ENCODE results near the gene FRY.

Gene FRY

DNA sequence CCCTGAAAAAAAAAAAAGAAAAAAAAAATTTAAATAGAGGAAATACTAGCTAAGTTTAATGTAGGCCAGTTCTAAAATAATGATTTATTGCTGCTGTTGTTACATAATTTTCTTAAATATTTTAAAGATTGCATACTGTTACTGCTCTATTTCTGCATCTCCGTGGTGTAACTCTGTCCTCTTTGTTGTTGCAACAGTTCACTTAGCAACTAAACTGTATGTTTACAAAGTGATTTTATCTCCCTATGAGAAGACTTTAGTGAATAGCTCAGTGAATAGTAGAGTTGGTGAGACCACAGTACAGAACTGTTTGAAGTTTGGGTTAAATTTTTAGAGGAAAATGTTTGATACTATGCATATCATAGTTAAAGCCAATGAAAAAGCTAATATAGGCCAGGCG is 303.1 kb downstream of the FRY start:
- DNase-seq (ENCODE audit: low read depth in 1 of 2, low spot score in 1 of 2): no peak
- no peak overlapping the region for H3K4me3 ChIP-seq (replicated peaks; ENCODE audit: insufficient read depth, low read length)
- TF ChIP-seq POLR2AphosphoS5 (IDR thresholded peaks at IDR 0.05; ENCODE audit: low read depth) (no peak), GABPA (IDR thresholded peaks at IDR 0.05; ENCODE audit: low read depth) (no peak), SPI1 (IDR thresholded peaks at IDR 0.05; ENCODE audit: borderline replicate concordance, low read depth) (no peak)
- TF ChIP-seq, protein P1, sequence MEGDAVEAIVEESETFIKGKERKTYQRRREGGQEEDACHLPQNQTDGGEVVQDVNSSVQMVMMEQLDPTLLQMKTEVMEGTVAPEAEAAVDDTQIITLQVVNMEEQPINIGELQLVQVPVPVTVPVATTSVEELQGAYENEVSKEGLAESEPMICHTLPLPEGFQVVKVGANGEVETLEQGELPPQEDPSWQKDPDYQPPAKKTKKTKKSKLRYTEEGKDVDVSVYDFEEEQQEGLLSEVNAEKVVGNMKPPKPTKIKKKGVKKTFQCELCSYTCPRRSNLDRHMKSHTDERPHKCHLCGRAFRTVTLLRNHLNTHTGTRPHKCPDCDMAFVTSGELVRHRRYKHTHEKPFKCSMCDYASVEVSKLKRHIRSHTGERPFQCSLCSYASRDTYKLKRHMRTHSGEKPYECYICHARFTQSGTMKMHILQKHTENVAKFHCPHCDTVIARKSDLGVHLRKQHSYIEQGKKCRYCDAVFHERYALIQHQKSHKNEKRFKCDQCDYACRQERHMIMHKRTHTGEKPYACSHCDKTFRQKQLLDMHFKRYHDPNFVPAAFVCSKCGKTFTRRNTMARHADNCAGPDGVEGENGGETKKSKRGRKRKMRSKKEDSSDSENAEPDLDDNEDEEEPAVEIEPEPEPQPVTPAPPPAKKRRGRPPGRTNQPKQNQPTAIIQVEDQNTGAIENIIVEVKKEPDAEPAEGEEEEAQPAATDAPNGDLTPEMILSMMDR (IDR thresholded peaks at IDR 0.05; ENCODE audit: insufficient read depth, low read length): no peak
- TF ChIP-seq, protein P2, sequence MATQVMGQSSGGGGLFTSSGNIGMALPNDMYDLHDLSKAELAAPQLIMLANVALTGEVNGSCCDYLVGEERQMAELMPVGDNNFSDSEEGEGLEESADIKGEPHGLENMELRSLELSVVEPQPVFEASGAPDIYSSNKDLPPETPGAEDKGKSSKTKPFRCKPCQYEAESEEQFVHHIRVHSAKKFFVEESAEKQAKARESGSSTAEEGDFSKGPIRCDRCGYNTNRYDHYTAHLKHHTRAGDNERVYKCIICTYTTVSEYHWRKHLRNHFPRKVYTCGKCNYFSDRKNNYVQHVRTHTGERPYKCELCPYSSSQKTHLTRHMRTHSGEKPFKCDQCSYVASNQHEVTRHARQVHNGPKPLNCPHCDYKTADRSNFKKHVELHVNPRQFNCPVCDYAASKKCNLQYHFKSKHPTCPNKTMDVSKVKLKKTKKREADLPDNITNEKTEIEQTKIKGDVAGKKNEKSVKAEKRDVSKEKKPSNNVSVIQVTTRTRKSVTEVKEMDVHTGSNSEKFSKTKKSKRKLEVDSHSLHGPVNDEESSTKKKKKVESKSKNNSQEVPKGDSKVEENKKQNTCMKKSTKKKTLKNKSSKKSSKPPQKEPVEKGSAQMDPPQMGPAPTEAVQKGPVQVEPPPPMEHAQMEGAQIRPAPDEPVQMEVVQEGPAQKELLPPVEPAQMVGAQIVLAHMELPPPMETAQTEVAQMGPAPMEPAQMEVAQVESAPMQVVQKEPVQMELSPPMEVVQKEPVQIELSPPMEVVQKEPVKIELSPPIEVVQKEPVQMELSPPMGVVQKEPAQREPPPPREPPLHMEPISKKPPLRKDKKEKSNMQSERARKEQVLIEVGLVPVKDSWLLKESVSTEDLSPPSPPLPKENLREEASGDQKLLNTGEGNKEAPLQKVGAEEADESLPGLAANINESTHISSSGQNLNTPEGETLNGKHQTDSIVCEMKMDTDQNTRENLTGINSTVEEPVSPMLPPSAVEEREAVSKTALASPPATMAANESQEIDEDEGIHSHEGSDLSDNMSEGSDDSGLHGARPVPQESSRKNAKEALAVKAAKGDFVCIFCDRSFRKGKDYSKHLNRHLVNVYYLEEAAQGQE (IDR thresholded peaks at IDR 0.05; ENCODE audit: insufficient replicate concordance, low read depth): no peak
- no peaks in the 10 kb centered on the region for H3K27me3 ChIP-seq (ENCODE audit: insufficient read depth, poor library complexity, severe bottlenecking)
- peak overlapping the region; percentile 27 for H3K27ac ChIP-seq (replicated peaks)

DNA sequence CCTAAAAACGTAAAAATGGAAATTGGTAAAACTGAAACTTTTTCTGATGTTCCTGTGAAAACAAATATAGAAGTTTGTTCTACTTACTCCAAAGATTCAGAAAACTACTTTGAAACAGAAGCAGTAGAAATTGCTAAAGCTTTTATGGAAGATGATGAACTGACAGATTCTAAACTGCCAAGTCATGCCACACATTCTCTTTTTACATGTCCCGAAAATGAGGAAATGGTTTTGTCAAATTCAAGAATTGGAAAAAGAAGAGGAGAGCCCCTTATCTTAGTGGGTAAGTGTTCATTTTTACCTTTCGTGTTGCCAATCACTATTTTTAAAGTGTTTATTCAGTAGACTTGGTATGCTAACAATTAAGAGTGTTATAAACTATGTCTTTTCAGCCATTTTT is 309.3 kb downstream of the FRY start:
- Histone ChIP-seq H3K27ac (replicated peaks) (peak overlapping the region; percentile 56), H3K4me3 (replicated peaks; ENCODE audit: insufficient read depth, low read length) (no peak overlapping the region)
- DNase-seq (ENCODE audit: low read depth in 1 of 2, low spot score in 1 of 2): peak in 1 of 2 experiments; percentile 50

DNA sequence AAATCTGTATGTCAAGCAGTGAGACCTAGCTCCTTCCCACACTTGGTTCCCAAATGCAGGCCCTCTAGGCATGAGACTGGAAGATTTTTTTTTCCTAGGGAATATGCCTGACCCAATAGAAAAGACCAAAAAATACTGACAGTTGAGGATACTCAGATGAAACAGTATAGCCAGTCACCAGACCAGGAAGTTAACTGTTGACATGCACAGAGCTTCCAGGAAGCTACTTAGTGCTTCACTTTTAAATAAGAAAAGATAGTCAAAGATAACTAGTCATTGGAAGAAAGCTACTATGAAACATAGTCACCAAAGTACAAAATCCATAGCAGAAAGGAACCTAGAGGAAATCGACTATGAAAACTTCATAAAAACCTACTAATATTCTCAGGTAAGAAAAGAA is 316.1 kb downstream of the FRY start:
- no peak for DNase-seq (ENCODE audit: low read depth in 1 of 2, low spot score in 1 of 2)
- TF ChIP-seq POLR2AphosphoS5 (IDR thresholded peaks at IDR 0.05; ENCODE audit: low read depth): no peak
- no peak for TF ChIP-seq GABPA (IDR thresholded peaks at IDR 0.05; ENCODE audit: low read depth)
- TF ChIP-seq SPI1 (IDR thresholded peaks at IDR 0.05; ENCODE audit: borderline replicate concordance, low read depth): no peak
- TF ChIP-seq, protein P2 (IDR thresholded peaks at IDR 0.05; ENCODE audit: insufficient replicate concordance, low read depth): no peak
- TF ChIP-seq, protein P1 (IDR thresholded peaks at IDR 0.05; ENCODE audit: insufficient read depth, low read length): no peak
- no peaks in the 10 kb centered on the region for H3K27me3 ChIP-seq (ENCODE audit: insufficient read depth, poor library complexity, severe bottlenecking)
- H3K4me3 ChIP-seq (replicated peaks; ENCODE audit: insufficient read depth, low read length): no peak overlapping the region
- H3K27ac ChIP-seq (replicated peaks): no peak overlapping the region

More for the DNA sequence above, 309.3 kb downstream of the FRY start:
- peak; percentile 96 for TF ChIP-seq SPI1 (IDR thresholded peaks at IDR 0.05; ENCODE audit: borderline replicate concordance, low read depth)
- TF ChIP-seq POLR2AphosphoS5 (IDR thresholded peaks at IDR 0.05; ENCODE audit: low read depth): no peak
- H3K27me3 ChIP-seq (ENCODE audit: insufficient read depth, poor library complexity, severe bottlenecking): no peaks in the 10 kb centered on the region

Data from HL-60 (cell line).